OCI-M2 (cell line): ENCODE data around the gene SRA1.

Experiments
- DNase-seq: peaks from one replicate; lab custom pipeline; 2025; ENCODE audit not compliant: unreplicated experiment; lab: John Stamatoyannopoulos, UW

Gene SRA1

GRCh38 chr5:140550147-140551079 is 6.9 kb downstream of the SRA1 start:
- DNase-seq, result no peak

GRCh38 chr5:140549237-140550144 is 7.8 kb downstream of the SRA1 start:
- no peak for DNase-seq

GRCh38 chr5:140548791-140549190 is 8.5 kb downstream of the SRA1 start:
- DNase-seq, result no peak

GRCh38 chr5:140548300-140548688 is 9.0 kb downstream of the SRA1 start:
- no peak for DNase-seq

- no peak for DNase-seq
These were observed 9.6 kb downstream of the SRA1 start, which contains the start of gene EIF4EBP3 for GRCh38 chr5:140547508-140548299. EIF4EBP3 (plus strand) TSS chr5:140547662; CDS start chr5:140547738, 76 bp downstream.

- no peak for DNase-seq
These were observed 10.3 kb downstream of the SRA1 start for GRCh38 chr5:140546851-140547507.

GRCh38 chr5:140545606-140546005 is 11.7 kb downstream of the SRA1 start:
- no peak for DNase-seq

- no peak for DNase-seq
These were observed 12.3 kb downstream of the SRA1 start for GRCh38 chr5:140544986-140545385.

GRCh38 chr5:140542972-140543371 is 14.3 kb downstream of the SRA1 start:
- DNase-seq, result no peak

GRCh38 chr5:140540227-140540626 is 17.0 kb downstream of the SRA1 start:
- no peak for DNase-seq

GRCh38 chr5:140524003-140524402 is 33.3 kb downstream of the SRA1 start:
- DNase-seq, result no peak

GRCh38 chr5:140513124-140513523 is 44.1 kb downstream of the SRA1 start:
- DNase-seq, result no peak

GRCh38 chr5:140509898-140510297 is 47.4 kb downstream of the SRA1 start:
- DNase-seq, result no peak

- no peak for DNase-seq
These were observed 54.4 kb downstream of the SRA1 start for GRCh38 chr5:140502834-140503233.
